NB4 (cell line): ENCODE measurements around the gene TBC1D32.
A peak's percentile ranks its signal among the peaks of the same experiment; 100 is the strongest.
"Not testable (repeated sequence)": the region's sequence is repeated elsewhere in the genome, so short reads cannot be mapped to it uniquely, and the experiment has no call there.

Experiments
- DNase-seq: peaks from one replicate; pipeline ENCODE4 v3.0.0; 2010; ENCODE audit warnings: low read depth
- H3K4me3 ChIP-seq: one replicate; pipeline ENCODE4 v1.5.1; 2011; ENCODE audit warnings: mild to moderate bottlenecking, low read depth, low read length, moderate library complexity
- MYC ChIP-seq: IDR thresholded peaks from 2 replicates; pipeline ENCODE4 v1.6.1; 2011; ENCODE audit warnings: low read depth, low read length
- POLR2A ChIP-seq: IDR thresholded peaks from 2 replicates; pipeline ENCODE4 v1.6.1; 2011; ENCODE audit warnings: mild to moderate bottlenecking; ENCODE audit not compliant: insufficient read length; ENCODE audit errors: extremely low read depth
- TF ChIP-seq, protein P1 (sequence below): IDR thresholded peaks from one replicate; pipeline ENCODE4 v1.5.1; 2012; ENCODE audit warnings: low read depth, low read length
- TF ChIP-seq, protein P2 (sequence below): IDR thresholded peaks from 2 replicates; pipeline ENCODE4 v1.6.1; 2011; ENCODE audit warnings: low read depth, low read length

The TBC1D32 gene

DNA sequence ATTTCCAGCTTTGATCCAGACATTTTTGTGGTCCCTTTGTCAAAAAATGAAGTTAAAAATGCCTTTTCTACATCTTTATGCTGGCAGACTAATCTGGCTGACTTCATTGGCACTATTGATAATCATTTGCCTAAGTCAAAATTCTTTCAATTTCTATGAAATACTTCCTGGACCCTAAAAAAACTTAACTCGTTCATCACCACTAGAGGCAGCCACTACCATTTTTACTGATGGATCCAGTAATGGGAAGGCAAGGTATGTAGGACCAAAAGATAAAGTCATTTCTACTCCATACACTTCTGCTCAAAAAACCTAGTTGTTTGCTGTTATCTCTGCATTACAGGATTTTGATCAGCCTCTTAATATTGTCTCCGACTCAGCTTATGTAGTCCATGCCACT, 289.4 kb downstream of the TBC1D32 start:
- TF ChIP-seq, protein P1, sequence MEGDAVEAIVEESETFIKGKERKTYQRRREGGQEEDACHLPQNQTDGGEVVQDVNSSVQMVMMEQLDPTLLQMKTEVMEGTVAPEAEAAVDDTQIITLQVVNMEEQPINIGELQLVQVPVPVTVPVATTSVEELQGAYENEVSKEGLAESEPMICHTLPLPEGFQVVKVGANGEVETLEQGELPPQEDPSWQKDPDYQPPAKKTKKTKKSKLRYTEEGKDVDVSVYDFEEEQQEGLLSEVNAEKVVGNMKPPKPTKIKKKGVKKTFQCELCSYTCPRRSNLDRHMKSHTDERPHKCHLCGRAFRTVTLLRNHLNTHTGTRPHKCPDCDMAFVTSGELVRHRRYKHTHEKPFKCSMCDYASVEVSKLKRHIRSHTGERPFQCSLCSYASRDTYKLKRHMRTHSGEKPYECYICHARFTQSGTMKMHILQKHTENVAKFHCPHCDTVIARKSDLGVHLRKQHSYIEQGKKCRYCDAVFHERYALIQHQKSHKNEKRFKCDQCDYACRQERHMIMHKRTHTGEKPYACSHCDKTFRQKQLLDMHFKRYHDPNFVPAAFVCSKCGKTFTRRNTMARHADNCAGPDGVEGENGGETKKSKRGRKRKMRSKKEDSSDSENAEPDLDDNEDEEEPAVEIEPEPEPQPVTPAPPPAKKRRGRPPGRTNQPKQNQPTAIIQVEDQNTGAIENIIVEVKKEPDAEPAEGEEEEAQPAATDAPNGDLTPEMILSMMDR = peak; percentile 26
- not testable (repeated sequence) for H3K4me3 ChIP-seq, DNase-seq

DNA sequence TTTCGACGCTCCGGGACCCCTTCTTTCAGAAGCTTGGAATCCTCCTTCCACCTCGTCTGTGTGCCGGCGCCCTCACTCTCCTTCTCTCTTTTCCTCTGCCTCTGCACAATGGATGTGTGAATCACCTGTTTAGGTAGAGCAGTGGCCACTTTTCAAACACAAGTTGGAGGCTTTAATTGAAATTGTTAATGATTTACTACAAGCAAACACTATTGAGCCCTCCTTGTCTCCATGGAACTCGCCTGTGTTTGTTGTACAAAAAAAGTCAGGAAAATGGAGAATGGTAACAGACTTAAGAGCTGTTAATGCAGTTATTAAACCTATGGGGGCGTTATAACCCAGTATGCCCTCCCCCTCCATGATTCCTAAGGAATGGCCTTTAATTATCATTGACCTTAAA, 290.6 kb downstream of the TBC1D32 start:
- DNase-seq, H3K4me3 ChIP-seq: not testable (repeated sequence)

DNA sequence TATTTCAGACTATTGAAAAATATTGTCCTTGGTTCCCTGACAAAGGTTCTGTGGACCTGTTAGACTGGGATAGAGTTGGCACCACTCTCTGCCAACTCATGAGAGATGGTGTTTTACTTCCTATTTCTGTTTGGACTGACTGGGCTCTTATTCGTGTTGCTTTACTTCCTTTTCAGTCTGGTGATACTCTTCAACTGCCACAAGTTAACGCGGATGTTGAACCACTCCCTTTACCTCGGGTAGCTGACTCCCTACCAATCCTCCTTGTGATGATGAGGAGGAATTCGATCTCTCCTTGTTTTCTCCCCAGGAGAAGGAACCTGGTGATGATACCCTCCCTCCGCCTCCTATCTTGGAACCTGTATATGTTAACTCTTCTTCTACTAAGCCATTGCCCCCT, 291.1 kb downstream of the TBC1D32 start:
- DNase-seq, H3K4me3 ChIP-seq: not testable (repeated sequence)

DNA sequence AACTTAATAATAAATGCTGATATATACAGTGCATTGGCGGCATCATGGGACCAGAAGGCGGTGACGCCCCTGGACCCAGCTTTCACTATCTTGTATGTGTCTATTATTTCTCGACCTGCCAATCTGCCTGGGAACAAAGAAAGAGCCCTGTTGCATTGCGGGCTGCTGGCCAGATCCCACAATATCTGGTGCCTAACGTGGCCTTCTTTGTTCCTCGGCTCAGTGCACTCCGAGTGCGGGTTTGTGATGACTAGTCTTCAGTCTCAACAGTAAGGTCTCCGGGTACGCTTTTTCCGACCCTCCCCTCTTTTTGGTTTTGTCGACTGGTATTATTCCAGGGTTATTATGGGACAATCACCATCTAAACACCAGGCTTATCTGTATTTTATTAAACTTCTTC, 291.5 kb downstream of the TBC1D32 start:
- no peak for DNase-seq
- TF ChIP-seq, protein P1 = no peak
- TF ChIP-seq, protein P2, sequence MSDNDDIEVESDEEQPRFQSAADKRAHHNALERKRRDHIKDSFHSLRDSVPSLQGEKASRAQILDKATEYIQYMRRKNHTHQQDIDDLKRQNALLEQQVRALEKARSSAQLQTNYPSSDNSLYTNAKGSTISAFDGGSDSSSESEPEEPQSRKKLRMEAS = no peak
- TF ChIP-seq MYC (no peak), POLR2A (no peak)
- no peak overlapping the region for H3K4me3 ChIP-seq

DNA sequence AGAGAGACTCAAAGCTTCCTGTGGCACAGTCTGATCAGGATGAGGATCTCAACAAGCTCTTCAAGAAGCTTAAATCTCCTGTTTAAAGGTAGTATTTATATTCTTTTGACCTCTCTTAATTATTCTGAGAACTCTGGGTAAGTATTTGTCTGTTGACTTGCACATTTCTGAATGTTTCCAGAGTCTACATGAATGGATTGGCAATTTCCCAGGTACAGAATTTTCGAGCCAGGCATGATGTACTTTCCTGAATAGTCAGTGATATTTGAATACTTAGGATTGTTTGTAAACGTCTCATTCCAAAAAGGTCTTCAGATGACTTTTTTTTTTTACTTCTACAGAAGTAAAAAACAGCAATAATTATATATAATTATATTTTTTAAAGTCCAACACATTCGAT, 293.4 kb downstream of the TBC1D32 start:
- DNase-seq = no peak
- no peak overlapping the region for H3K4me3 ChIP-seq
- TF ChIP-seq, protein P1 = no peak
- TF ChIP-seq POLR2A (no peak), MYC (no peak)
- TF ChIP-seq, protein P2 = no peak

DNA sequence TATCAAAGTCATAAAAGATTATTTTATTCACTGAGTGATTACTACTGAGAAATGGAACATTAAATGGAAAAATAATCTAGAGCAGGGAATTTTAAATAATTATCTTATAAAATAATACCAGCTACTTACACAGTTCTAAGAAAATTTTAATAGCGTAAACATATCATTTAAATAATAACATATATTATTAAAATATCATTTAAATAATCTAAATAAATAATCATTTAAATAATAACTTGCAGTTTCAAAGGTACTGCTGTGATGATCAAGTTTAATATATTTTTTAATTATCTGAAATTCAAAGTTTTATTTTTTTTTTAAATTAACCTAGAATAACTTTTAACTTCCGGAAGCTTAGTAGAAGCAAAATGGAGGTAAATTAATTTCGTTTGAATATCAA, 301.2 kb downstream of the TBC1D32 start:
- no peak overlapping the region for H3K4me3 ChIP-seq
- DNase-seq = no peak
- TF ChIP-seq, protein P2 = no peak
- TF ChIP-seq, protein P1 = no peak
- TF ChIP-seq MYC (no peak), POLR2A (no peak)

DNA sequence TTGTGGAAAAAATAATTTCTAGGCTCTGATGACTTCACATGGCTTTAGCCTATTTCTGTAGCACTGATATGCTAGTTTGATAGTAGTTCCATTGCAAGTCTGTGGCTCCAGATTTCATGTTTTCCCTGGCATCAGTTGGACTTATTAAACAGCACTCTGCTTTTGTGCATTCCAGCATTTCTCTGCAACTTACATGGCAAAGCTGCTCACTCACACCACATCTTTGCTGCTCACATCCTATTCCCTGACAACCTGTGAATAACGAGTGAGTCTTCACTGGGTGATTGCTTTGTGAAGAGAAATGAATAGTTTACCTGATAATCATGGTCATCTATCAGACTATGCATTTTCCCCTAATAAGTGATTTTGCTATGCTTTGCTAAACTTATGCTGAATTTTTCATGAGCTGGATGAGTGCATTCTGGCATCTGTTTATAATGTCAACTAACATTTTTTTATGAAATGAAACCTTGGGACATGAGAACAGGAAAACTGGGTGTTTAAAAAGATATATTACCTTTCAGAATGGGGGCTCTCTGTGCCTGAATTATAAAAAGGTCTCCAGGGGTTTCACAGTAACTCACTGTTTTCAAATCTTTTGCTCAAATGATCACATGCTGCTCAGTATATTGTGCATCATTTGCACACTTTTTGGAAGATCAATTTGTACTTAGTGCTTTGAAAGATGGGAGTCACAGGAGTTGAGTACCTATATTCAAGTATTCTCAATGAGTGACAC, 301.8 kb downstream of the TBC1D32 start:
- no peak for DNase-seq
- TF ChIP-seq, protein P1 = no peak
- TF ChIP-seq, protein P2 = no peak
- TF ChIP-seq MYC (no peak), POLR2A (no peak)
- H3K4me3 ChIP-seq = no peak overlapping the region
